ENCODE results near the gene PCBP4. TPM values are rescaled to one million over a fixed set of nuclear protein-coding genes. Genes with fewer than 3 reads are reported as not detected.

PCBP4 gene
- total RNA-seq, 1 experiment from 2014 or later = 45.8 TPM

- H3K4me2 ChIP-seq (ENCODE audit: low read length) = peak overlapping the region; percentile 81
Observed at GRCh38 chr3:51943451-51944391, 23.5 kb downstream of the PCBP4 start.

GRCh38 chr3:51942603-51943450, 24.4 kb downstream of the PCBP4 start:
- H3K4me3 ChIP-seq (ENCODE audit: low read length) = peak overlapping the region; percentile 53
- peak overlapping the region; percentile 81 for H3K27ac ChIP-seq (ENCODE audit: low read length)
- ATAC-seq (peak; percentile 30), DNase-seq (peak; percentile 70)
- peak overlapping the region; percentile 71 for H2AFZ ChIP-seq (ENCODE audit: low read length)
- H4K20me1 ChIP-seq (ENCODE audit: low read length) = peaks cover 28% of the 10 kb centered on the region
- H3K27me3 ChIP-seq (ENCODE audit: low read length) = no peaks in the 10 kb centered on the region
- no peaks in the 10 kb centered on the region for H3K9me2 ChIP-seq (replicated peaks; ENCODE audit: low read length)
- intact Hi-C loops (cut with micrococcal nuclease) = loop anchor here (1.0 to 5.0 kb wide), 6 partner anchors 31 to 271 kb away; partner anchors contain the start of genes ABHD14B, ACY1 and TEX264
- no peaks in the 10 kb centered on the region for H3F3A ChIP-seq (ENCODE audit: low read length, unreplicated experiment)
- peaks cover 39% of the 10 kb centered on the region for H3K79me2 ChIP-seq (ENCODE audit: low read length)
- no peak for TF ChIP-seq EZH2phosphoT487 (IDR thresholded peaks at IDR 0.05; ENCODE audit: borderline replicate concordance, low read length)
- TF ChIP-seq EZH2 (IDR thresholded peaks at IDR 0.05; ENCODE audit: low read length, unreplicated experiment) = no peak
- no peak for TF ChIP-seq CTCF (conservative IDR thresholded peaks at IDR 0.05; ENCODE audit: low read depth, low read length)
- ChIA-PET POLR2A (ENCODE audit: unreplicated experiment) (interaction anchor here (0.5 to 1.2 kb wide), 9 partner anchors 23 to 1599 kb away, joined by 3 to 26 read pairs (median 5); partner anchors contain the start of genes ACY1 and DCAF1), CTCF (interaction anchor here (0.6 to 2.8 kb wide), 6 partner anchors 9 to 505 kb away, joined by 4 to 46 read pairs (median 6); partner anchors contain the start of genes ABHD14A, ABHD14B and POC1A)
- peak overlapping the region; percentile 81 for H3K4me2 ChIP-seq (ENCODE audit: low read length)
- H3K9me3 ChIP-seq (ENCODE audit: low read length) = no peaks in the 10 kb centered on the region
- peaks cover 33% of the 10 kb centered on the region for H3K4me1 ChIP-seq (ENCODE audit: insufficient read depth, low read length)
- H3K36me3 ChIP-seq (ENCODE audit: low read depth, low read length) = peaks cover 17% of the 10 kb centered on the region; the same call in 1 of the 2 replicates
- H3K9ac ChIP-seq (ENCODE audit: low read length) = peak overlapping the region; percentile 84
- TSS peak; percentile 91 for BruUV-seq (replicated peaks)

More at GRCh38 chr3:51943451-51944391, 23.5 kb downstream of the PCBP4 start:
- peaks cover 24% of the 10 kb centered on the region for H4K20me1 ChIP-seq (ENCODE audit: low read length)
- H3K27me3 ChIP-seq (ENCODE audit: low read length) = no peaks in the 10 kb centered on the region
- TF ChIP-seq EZH2phosphoT487 (IDR thresholded peaks at IDR 0.05; ENCODE audit: borderline replicate concordance, low read length) = no peak
- H3K27ac ChIP-seq (ENCODE audit: low read length) = peak overlapping the region; percentile 81
- H3K4me3 ChIP-seq (ENCODE audit: low read length) = no peak overlapping the region
- H3K4me1 ChIP-seq (ENCODE audit: insufficient read depth, low read length) = peaks cover 33% of the 10 kb centered on the region
- H3K9me3 ChIP-seq (ENCODE audit: low read length) = no peaks in the 10 kb centered on the region
- no TSS peak for BruUV-seq (replicated peaks)
- H3K79me2 ChIP-seq (ENCODE audit: low read length) = peaks cover 30% of the 10 kb centered on the region
- H3K9ac ChIP-seq (ENCODE audit: low read length) = peak overlapping the region; percentile 84
- DNase-seq (no peak), ATAC-seq (no peak)
- no peak overlapping the region for H2AFZ ChIP-seq (ENCODE audit: low read length)
- no peaks in the 10 kb centered on the region for H3F3A ChIP-seq (ENCODE audit: low read length, unreplicated experiment)
- ChIA-PET CTCF (interaction anchor here (0.6 to 2.8 kb wide), 2 partner anchors 8 to 30 kb away, joined by 4 to 46 read pairs; partner anchors contain the start of genes ABHD14A and ABHD14B), POLR2A (ENCODE audit: unreplicated experiment) (interaction anchor here (0.5 to 1.2 kb wide), 8 partner anchors 22 to 1600 kb away, joined by 3 to 26 read pairs (median 4); partner anchors contain the start of genes ACY1 and DCAF1)
- intact Hi-C loops (cut with micrococcal nuclease) = loop anchor here (2.0 to 5.0 kb wide), 3 partner anchors 39 to 271 kb away; partner anchors contain the start of genes ACY1 and TEX264
- peaks cover 10% of the 10 kb centered on the region; the same call in 1 of the 2 replicates for H3K36me3 ChIP-seq (ENCODE audit: low read depth, low read length)
- no peaks in the 10 kb centered on the region for H3K9me2 ChIP-seq (replicated peaks; ENCODE audit: low read length)

Data from PC-3 (cell line).